Measurements from ENCODE around the gene PCNX3.

Gene PCNX3

DNA sequence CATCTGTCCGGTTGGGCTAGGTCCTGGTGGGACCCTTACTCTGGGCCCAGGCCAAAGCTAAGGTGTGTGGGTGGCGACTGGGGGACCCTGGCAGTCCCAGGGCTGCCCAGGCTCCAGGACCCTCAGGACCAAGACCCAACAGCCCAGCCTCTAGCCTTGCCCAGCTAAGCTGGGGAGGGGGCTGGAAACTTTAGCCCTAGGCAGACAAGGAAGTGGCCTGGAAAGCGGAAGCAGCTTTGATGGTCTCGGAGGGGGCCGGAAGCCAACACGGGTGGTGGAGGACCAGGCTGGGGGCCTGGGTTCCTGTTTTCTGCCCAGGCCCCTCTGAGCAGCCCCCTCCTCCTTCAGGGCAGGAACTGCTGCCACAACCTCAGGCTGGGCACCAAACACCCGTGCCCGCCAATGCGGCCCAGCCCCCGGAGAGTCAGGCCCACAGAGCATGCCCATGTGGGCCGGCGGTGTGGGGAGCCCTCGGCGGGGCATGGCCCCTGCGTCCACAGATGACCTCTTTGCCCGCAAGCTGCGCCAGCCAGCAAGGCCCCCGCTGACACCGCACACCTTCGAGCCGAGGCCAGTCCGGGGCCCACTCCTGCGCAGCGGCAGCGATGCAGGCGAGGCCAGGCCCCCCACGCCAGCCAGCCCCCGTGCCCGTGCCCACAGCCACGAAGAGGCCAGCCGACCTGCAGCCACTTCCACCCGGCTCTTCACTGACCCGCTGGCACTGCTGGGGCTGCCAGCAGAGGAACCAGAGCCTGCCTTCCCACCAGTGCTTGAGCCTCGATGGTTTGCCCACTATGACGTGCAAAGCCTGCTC is 25.1 kb downstream of the PCNX3 start:
- peak; percentile 23 for DNase-seq

DNA sequence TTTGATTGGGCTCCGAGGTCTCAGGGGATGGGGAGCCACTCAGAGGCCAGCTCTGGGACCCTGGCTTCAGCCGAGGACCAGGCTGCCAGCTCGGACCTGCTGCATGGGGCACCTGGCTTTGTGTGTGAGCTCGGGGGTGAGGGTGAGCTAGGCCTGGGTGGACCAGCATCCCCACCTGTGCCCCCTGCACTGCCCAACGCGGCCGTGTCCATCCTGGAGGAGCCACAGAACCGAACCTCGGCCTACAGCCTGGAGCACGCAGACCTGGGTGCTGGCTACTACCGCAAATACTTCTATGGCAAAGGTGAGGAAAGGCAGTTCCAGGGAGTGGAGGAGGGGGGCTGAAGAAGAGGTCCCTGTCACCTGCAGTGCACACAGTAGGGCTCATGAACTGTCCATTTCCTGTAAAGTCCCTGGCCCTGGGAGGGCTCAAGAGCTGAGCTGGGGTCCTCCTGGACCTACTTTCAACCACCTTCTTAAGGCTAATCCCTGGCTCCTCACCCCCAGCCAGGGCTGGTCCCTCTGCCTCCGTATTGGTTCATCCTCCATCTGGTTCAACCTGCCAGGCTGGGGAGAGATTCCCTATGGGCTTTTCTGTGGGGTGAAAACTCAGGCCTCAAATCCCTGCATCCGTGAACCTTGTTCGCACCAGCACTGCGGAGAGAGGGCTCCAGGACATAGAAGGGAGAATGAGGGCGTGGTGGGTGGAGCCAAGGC is 25.9 kb downstream of the PCNX3 start:
- no peak for DNase-seq

DNA sequence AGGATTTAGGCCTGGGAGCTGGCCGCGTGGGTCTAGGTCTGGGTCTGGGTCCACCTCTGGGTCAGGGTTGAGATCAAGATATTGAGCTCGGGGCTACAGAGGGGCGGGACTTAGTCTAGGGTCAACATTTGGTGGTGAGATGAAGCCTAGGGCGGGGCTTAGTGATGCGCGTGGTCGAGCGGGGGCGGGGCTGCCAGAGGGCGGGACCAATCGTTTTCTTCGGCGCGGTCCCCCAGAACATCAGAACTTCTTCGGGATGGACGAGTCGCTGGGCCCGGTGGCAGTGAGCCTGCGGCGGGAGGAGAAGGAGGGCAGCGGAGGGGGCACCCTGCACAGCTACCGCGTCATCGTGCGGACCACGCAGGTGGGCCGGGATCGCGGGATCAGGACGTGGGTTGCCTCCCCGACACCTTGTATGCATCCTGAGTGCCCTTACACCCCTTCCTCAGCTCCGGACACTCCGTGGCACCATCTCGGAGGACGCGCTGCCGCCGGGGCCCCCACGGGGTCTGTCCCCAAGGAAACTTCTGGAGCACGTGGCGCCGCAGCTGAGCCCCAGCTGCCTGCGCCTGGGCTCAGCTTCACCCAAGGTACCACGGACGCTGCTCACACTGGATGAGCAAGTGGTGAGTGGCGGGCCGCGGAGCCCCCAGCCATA is 26.6 kb downstream of the PCNX3 start:
- no peak for DNase-seq

DNA sequence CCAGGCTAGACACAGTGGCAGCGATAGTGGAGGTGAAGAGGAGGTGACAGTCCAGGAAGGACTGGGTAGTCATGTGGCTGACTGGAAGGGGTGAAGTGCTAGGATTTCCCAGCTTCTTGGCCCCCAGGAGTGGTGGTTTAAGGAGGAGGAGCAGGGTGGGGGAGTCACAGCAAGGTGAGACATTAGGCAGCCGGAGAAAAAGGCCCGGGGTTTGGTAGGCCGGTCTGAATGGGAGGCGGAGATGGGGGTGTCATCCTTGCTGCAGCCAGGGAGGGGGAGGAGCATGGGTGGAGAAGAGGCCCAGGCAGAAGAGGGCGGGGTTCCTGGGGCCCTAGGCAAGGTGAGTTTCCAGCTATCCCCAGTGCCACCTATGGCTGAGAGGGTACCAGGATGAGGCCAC is 28.4 kb downstream of the PCNX3 start:
- no peak for DNase-seq

DNA sequence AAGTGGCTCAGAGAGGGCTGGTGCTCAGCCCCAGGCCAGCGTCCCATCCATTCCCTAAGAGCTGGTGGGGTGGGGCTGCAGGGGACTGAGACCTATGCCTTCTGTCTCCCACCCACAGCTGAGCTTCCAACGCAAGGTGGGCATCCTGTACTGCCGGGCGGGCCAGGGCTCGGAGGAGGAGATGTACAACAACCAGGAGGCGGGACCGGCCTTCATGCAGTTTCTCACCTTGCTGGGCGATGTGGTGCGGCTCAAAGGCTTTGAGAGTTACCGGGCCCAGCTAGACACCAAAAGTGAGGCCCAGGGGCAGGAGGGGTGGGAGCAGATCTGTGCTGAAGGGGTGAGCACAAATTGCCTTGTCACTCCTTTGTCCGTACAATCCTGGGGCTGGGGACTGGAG is 29.3 kb downstream of the PCNX3 start:
- DNase-seq = no peak

DNA sequence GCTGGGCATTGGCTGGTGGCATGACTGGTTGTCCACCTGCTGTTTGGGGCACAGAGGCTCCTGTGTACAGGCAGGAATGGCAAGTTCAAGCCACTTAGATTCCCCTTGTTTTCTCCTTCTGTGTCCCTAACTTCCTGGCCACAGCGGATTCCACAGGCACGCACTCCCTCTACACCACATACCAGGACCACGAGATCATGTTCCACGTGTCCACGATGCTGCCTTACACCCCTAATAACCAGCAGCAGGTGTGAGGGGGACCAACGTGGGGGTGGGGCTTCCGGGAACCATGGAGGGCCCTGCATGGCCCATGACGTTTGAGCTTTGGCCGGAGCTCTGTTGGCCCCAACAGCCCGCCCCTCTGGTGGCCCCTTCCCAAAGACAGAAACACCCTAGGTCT is 30.1 kb downstream of the PCNX3 start:
- no peak for DNase-seq

DNA sequence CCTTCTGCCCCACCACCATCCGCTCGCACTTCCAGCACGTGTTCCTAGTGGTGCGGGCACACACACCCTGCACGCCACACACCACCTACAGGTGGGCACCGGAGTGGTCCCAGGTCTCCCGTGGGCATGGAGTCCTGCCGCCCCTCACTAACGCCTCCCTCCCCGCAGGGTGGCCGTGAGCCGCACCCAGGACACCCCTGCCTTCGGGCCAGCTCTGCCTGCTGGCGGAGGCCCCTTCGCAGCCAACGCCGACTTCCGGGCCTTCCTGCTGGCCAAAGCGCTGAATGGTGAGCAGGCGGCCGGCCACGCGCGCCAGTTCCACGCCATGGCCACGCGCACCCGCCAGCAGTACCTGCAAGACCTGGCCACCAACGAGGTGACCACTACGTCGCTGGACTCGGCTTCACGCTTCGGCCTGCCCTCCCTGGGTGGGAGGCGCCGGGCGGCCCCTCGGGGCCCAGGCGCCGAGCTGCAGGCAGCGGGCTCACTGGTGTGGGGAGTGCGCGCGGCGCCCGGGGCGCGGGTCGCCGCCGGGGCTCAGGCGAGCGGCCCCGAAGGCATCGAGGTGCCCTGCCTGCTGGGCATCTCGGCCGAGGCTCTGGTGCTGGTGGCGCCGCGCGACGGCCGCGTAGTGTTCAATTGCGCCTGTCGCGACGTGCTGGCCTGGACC is 30.8 kb downstream of the PCNX3 start:
- DNase-seq = no peak

DNA sequence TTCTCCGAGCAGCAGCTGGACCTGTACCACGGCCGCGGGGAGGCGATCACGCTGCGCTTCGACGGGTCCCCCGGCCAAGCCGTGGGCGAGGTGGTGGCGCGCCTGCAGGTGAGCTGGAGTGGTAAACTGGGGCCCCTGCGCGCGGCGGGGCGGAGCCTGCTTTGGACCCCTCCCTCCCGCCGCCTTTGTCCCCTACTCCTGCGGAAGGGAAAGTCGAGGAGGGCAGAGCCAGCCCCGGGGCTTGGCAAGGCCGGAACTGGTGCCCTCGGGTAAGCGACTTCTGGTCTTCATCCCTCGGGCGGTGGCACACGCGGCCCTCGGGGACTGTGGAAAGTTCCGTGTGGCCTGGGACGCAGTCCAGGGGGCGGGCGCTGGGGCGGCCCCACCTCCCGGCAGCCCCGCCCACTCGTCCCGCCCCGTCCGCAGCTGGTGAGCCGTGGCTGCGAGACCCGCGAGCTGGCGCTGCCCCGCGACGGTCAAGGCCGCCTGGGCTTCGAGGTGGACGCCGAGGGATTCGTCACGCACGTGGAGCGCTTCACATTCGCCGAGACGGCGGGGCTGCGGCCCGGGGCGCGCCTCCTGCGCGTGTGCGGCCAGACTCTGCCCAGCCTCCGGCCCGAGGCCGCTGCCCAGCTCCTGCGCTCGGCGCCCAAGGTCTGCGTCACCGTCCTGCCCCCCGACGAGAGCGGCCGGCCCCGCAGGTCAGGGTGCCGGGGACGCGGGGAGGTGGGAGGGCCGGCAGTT is 31.6 kb downstream of the PCNX3 start:
- no peak for DNase-seq

DNA sequence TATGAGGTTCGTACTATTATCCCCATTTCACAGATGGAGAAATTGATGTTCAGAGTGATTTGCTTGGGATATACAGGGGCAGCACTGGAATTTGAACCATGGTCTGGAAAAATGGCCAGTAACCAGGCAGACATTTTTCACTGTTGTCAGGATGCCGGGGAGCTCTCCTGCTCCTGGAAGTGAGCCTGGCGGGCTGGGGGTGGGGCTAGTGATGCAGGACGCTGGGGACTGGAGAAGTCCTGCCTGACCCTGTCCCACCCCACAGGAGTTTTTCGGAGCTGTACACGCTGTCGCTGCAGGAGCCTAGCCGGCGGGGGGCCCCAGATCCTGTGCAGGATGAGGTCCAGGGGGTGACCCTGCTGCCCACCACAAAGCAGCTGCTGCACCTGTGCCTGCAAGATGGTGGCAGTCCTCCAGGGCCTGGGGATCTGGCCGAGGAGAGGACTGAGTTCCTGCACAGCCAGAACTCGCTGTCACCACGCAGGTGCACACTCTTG is 33.5 kb downstream of the PCNX3 start:
- no peak for DNase-seq

DNA sequence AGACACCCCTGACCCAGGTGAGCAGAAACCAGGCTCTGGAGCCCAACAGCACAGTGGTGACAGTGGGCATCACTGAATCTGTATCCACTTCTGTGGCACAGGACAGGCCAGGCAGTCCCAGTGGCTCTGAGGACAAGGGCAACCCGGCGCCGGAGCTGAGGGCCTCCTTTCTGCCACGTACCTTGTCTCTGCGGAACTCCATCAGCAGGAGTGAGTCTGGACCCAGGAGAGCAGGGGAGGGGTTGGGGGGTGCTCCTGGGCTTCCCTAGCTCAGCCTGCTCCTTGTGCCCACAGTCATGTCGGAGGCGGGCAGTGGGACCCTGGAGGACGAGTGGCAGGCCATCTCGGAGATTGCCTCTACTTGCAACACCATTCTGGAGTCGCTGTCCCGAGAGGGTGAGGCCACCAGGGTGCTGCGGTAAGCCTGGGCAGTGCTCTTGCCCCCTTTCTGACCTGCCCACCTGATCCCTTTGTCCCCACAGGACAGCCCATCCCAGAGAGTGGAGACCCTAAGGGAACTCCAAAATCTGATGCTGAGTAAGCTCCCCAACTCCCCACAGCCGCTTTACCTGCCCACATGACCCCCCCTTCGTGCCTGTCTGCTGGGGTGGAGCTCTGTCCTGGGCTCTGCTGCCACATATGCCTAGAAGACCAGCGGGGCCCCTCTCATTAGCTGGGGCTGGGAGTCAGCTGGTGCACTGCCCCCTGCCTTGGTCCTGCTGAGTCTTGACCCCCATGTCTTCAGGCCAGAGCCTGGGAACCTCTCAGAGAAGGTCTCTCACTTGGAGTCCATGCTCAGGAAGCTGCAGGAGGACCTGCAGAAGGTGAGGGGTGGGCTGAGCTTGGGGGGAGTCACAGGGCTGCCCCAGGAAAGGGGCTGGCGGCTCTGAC is 34.3 kb downstream of the PCNX3 start:
- no peak for DNase-seq

DNA sequence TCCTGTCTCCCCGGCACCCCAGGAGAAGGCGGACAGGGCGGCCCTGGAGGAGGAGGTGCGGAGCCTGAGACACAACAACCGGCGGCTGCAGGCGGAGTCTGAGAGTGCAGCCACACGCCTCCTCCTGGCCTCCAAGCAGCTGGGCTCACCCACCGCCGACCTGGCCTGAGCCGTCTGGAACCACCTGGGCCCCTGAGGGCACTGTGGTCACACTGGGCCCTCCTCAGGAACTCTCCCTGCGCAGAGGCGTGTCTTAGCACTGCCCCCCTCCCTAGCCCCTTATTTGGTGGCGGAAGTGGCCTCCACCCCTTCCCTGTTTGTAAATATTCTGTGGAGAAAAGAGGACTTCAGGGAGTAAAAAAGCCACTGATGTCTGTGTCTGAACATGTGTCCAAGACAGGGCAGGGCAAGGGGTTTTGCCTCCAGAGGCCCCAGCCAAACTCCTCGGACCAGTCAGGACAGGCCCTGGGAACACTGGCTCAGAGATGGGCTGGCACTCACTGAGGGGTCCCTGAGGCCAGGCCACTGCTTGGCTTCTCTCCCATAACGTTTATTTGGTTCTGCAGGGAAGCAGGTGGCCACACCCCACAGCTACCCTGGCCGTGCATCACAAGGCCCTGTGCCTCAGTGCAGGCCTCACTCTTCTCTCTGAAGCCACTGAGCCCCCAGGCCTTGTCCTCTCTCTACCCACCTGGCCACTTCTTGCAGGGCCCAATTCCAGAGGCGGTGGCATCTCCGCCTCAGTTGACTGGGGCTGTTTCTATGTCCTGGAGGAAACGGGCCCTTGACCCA is 35.2 kb downstream of the PCNX3 start:
- no peak for DNase-seq

DNA sequence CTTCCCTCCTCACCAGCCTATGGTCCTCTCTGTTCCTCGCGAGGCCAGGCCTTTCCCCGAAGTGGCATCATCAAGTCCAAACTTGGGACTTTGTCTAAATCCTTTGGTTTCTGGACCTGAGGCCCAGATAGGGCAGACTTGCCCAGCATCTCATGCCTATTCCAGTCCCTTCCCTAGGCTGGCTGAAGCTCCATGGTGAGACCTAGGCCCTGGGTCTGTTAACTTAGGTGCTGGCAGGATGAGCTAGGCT is 35.7 kb downstream of the PCNX3 start:
- DNase-seq = no peak

DNA sequence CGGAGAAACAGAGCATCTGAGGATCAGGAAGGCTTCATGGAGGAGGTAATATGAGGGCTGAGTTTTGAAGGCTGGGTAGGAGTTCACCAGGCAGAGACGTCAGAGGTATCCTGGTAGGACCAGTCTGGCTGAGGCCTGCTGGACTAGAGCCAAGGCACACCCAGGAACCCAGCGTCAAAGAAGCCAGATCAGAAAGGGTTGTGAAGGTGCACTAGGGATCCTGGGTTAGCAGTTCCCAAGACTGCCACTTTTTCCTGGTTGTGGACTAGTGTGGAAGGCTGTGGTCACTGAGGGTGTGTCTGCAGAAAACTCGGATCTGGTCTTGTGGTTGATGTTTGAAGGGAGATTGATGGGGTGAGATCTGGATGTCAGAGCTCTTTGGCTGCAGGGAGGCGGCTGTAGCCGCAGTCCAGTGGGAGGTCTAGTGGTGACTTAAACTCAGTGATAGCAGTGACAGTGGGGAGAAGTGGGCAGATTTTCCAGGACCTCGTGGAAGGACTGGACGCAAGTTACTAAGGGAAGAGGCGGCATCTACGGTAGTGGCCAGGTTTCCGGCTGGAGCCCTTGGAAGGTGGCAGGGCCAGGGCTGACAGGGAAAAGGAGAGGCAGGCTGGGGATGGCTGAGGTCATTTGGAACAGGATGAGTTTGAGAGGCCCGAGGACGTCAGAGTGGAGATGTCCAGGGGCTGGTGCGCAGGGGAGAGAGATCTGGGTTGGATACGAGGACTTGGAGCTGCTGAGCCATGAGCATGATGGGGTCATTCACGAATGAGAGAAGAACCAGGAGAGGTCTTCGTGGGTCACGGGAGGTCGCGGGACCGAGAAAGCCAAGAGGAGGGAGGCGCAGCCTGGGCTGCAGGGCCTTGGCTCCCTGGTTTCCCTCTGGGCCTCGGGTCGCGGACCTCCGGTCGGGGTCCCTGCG is 36.3 kb downstream of the PCNX3 start:
- DNase-seq = no peak

DNA sequence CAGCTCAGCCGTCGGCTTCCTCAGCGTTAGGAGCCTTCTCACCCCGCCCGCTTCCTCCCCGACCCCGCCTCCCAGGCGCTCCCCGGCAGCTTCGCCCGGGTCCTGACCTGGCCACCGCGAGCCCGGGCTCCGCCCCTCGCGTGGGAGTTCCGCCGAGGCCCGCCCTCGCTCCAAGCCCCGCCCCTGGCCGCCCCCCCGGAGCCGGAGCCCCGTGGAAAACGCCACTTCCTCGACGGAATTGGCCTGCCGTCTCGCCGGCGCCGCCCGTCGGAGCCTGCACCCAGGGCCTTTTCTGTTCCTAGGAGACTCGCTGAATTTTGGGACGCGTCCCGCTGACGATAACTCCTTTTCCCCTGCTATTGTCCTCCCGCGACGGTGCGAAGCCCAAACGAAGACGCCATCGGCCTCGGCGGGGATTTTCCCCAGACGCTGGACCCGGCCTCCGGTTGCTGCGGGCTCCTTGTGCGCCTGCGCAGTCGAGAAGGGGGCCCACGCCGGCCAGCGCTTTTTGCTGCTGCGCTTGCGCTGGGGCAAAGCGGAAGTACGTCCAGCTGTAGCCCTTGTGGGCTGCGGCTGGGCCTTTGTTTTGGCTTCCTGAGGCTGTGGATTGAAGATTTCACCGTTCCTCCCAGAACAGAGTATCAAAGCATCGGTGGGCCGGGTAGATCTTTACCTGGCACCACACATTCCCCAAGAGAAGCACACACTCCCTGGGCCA is 37.1 kb downstream of the PCNX3 start:
- DNase-seq = peak; percentile 90

DNA sequence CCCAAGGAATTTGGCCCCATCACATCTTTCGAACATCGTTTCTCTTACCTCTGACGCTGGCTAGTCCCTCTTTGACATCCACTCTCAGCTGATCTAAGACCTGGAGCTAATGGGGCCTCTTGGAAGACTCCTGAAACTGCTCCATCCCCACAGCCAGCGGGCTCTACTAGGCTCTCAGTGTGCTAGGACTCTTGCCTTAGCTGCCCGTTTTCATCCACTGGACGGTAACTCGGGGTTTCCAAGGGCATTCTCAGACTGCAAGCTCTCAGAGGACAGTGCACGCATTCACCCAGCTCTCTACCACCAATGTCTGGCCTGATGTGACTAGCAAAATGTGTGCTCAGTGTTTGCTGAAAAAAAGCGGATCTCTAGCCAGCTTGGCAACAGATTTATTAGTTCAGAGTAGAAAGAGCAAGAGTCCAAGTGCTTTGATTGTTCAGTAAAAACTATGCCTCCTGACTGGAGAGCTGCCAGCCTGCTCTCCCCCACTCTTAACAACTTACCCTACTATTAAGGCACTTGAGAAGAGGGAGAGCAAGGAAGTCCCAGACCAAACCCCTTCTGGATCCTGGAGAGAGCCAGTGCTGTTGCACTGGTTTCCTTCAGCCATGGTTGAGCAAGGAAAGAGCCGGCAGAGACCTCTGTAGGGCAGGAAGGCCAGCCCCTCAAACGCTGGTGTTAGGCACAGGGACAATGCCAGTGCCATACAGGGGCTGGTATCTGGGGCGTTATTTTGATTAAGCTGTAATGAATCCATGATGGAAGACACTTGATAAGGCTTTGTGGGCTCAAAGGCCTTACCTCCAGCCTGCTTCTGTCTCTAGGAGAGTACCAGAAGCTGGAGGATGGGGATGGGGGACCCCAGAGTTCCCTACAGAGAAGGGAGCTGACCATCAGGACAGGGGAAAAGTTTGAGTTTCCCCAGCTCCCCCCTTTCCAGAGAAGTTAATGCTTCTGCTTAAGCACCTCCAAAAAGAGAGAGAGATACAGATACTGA is 38.0 kb downstream of the PCNX3 start:
- no peak for DNase-seq

DNA sequence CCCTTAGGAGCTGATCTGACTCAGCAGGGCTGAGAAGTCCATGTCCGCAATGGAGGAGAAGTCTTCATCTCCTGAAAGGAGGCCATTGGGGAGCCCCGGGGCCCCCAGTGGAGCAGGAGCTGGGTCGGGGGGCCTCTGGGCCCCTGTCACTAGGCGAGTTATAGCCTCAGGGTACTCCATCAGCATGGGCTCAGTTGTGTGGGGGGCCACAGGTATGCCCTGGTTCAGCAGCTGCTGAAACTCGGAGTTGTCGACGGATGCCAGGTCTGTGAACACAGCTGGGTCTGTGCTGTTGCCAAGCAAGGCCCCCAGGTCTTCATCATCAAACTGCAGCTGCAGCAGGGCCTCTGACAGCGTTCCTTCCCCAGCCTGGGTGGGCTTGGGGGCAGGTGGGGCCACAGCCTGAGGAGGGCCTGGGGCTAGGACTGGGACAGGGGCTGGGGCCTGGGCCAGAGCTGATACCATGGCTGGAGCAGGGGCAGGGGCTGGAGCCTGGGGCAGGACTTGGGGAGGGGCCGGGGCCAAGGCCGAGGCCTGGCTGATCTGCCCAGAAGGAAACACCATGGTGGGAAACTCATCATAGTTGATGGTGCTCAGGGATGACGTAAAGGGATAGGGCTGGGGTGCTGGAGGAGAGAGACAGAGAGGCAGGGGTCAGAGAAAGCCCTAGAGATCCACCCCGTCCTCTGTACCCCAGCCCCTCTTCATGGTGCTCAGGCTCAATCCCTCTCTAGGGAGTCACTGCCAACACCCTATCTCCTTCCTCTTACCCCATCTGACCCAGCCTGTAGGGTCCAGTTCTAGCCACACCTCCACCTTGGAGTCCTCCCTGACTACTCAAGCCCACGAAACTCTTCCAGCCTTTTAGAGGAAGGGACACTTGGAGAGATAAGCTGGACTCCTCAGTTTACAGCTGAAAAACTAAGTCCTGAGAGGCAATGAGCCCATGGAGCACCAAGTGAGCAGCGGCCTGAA is 39.1 kb downstream of the PCNX3 start:
- DNase-seq = no peak
